Activated CD4-positive, CD25-positive, alpha-beta regulatory T cell (primary cell): Measurements from ENCODE around the gene SLC9C1.

Experiments used
- DNase-seq, 4 experiments: peaks; one replicate each; lab custom pipeline; 2025; lab: John Stamatoyannopoulos, UW

SLC9C1 gene

DNA sequence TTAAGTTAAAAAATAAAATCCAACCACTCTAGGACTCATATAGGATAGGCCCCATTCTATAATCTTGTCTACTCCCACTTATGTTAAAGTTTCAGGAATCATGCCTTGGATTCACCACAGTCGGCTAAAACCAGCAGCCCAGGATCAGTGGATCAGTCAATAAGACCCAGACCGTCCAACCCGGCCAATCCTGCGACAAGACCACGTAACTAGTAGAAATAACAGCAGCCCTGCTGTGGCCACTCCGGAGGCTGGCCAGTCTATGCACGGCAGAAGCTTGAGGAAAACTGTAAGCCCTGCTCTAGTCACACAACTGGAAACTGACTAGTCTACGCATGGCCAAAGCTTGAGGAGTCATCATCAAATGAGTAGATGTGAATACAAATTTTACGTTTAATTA, 12.8 kb upstream of the SLC9C1 start:
- no peak for DNase-seq

GRCh38 chr3:112304611-112305010, 10.6 kb upstream of the SLC9C1 start:
- DNase-seq = no peak

GRCh38 chr3:112303764-112304325, 9.8 kb upstream of the SLC9C1 start:
- DNase-seq = no peak

GRCh38 chr3:112302881-112303763, 9.1 kb upstream of the SLC9C1 start:
- DNase-seq = no peak

GRCh38 chr3:112302150-112302830, 8.3 kb upstream of the SLC9C1 start:
- no peak for DNase-seq

DNA sequence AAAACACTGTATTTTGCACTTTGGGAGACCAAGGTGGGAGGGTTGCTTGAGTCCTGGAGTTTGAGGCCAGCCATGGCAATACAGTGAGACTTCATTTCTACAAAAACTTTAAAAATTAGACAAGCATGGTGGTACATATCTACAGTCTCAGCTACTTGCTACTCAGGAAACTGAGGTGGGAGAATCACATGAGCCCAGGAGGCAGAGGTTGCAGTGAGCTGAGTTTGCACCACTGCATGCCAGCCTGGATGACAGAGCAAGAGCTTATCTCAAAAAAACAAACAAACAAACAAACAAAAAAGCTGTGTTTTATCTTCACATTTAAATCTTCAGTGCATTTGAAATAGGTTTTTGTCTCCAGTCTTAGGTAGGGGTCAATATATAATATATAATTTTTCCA, 4.8 kb upstream of the SLC9C1 start:
- no peak for DNase-seq

DNA sequence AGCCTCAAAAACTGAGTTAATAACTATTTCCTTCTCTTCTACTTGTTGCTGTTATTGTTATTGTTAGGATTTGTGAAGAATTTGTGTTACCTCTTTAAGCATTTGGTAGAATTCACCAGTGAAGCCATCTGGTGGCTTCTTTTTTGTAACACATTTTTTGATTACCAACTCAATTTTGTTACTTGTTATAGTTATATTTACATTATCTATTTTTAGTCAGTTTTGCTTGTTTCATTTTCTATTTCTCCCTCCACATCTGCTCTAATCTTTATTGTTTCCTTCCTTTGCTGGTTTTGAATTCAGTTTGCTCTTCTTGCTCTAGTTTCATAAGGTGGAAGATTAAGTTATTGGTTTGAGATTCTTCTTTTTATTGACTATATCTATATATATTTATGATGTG, 3.7 kb upstream of the SLC9C1 start:
- DNase-seq = no peak

DNA sequence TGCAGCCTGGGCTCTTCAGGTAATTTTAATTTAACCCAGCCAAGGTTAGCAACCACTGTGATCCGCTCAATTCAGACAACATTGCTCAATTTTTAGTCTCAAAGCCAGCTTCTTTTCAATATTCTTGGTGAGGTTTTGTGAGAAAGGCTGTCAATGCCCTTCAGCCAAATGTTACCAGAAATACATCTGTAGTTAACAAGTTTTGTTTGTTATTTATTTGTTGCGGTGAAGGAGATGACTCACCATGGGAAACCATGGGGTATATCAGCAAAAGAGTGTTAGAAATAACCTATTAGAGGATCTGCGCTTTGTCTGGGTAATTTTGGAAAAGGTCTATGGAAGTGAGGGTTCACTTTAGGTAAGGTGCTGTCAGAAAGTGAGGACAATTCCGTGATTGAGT, 5.0 kb downstream of the SLC9C1 start:
- DNase-seq = no peak

DNA sequence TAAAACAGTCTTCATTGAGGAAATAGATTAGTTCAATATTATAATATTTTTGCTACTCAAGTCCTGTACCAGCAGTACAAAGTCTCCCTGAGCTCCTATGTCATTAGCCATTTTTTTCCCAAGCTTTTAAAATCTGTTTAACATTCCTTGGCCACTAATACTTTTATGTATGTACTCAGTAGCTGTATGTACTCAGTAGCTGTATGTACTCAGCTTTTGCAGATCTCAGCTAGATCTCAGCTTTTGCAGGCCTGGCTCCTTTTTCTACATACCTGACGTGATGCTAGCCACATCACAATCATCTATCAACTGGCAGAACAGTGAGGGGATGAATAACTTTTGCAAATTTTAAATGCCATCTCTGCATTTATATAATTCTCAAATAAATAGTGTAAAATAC, 13.8 kb downstream of the SLC9C1 start:
- DNase-seq = no peak

DNA sequence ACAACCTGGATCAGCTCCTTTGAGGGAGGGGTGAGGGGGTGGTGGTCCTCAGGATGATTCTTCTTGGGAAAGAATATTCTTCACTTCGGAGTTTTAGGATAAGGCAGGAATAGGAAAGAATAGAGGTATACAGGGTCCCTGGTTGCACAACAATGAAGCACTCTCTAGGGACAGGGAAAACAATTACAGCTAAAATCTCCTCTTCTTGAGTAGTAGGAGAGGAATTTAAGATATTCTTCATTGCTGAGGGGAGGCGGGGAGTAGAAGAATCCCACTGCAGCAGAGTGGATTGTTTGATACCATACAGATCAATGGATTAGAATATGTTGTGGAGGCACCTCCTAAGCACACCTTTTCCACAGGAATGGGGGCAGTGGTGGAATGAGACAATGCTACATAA, 20.5 kb downstream of the SLC9C1 start:
- no peak for DNase-seq

- DNase-seq = no peak
Observed at GRCh38 chr3:112261742-112262141, 32.3 kb downstream of the SLC9C1 start.

DNA sequence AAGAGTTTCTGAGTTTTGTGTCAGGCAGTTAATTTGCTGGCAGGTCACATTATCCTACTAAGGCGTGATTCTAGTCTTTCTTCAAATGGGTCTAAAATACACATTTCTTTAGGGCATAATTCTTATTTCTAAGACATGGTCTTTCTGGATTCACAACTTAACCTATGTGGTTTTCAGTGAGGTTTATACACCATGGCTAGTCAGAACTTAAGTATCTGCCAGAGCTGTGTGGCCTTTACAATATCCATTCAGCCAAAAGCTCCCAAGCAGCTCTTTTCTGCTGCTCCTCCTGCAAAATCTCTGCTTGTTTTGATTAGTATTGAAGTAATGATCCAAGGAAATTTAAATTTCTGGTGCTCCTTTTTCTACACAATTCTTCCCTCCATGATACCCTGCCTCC, 33.5 kb downstream of the SLC9C1 start:
- no peak for DNase-seq

DNA sequence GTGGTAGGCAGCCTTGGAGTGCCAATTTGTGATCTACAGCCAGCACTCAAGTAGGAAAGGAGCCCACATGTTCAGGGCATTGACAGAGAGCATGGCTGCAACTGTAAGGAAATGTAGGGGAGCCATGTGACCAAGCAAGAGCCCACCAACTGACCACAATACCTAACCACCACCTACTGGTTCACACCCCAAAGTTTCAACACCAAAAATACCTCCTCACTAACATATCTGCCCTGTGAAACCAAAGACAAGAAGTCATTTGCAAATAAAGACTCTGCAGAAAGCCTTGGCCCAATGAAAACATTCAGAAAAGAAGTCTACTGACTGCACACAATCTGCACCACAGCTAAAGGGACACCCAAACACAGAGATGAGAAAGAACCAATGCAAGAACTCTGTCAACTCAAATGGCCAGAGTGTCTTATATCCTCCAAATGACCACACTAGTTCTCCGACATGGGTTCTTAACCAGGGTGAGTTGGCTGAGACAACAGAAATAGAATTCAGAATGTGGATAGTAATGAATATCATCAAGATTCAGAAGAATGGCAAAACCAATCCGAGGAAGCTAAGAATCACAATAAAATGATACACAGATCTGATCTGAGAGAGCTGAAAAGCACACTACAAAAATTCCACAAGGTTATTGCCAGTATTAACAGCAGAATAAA, 40.6 kb downstream of the SLC9C1 start:
- DNase-seq = no peak

GRCh38 chr3:112247900-112248299, 46.1 kb downstream of the SLC9C1 start:
- DNase-seq = no peak

DNA sequence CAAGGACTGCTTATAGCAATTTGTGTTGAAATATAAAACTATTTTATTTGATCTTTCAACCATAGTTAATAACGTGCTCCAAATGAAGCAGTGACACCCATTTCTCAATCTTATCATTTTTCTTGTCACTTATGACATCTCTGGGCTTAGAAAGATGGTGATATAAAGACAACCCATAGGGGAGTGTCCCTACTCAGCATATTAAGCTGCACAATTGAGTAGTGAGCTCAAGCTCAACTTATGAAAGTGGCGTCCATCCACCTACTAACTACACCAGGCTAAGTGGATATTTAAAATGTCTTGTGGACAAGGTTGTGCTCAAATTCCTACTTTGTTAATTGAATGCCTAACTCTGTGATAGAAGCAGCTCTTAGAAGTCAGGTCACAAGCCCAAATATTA, 46.7 kb downstream of the SLC9C1 start:
- no peak for DNase-seq

GRCh38 chr3:112233083-112233482, 60.9 kb downstream of the SLC9C1 start:
- DNase-seq = no peak

- no peak for DNase-seq
Observed at GRCh38 chr3:112231727-112232126, 62.3 kb downstream of the SLC9C1 start.

GRCh38 chr3:112230033-112230432, 64.0 kb downstream of the SLC9C1 start:
- DNase-seq = no peak

- DNase-seq = no peak
Observed at GRCh38 chr3:112228786-112229185, 65.2 kb downstream of the SLC9C1 start.

DNA sequence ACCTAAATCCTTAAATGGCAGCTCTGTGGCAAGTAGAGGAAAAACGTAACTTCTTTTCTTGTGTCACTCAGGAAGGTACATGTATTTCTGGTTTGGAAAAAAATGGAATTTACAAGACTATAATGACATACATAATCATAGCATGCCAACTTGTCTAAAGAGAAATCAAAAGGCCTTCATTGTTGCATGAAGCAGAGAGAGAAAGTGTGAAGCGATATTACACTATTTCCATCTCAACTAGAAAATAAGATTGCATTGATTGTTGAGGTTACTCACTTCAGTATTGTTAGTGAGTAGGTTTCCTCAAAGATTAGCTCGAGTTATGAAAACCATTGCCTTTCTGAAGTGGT, 93.7 kb downstream of the SLC9C1 start:
- DNase-seq = no peak

DNA sequence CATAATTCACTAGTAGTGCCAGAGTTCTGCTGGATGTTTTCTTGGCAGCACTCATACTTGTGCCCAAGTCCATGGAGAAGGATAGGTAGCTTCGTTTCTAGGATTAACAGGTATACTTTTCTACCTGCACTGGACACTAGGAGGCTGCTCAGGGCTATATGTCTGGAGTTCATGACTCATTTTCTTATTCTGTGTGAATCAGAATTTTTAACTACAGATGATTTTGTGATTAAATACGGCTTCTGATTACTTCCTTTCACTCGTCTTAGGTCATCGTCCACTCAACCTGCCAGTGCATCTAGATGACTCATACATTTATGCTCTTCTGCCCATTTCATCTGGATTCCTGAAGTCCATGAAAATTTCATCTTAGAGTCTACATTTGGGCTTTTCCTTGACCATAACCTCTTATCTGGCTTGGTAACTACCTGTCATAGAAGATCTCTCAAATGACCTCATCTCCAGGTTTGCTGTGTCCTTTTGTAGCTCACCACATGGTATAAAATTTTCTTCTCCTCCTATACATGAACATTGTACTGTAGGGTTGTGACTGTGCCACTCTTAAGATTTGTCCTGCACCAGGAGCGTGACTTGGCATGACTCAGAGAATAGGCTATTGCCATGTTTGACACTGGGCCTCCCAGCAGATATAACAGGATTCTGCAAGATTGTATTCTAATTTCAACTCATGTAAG, 94.2 kb downstream of the SLC9C1 start:
- DNase-seq = no peak

- no peak for DNase-seq
Observed at GRCh38 chr3:112197131-112197530, 96.9 kb downstream of the SLC9C1 start.
